Hindlimb muscle (tissue), 1 donor: ENCODE data around the gene STING1. TPM values are rescaled to one million over a fixed set of nuclear protein-coding genes. Genes with fewer than 3 reads are reported as not detected.

Experiments used
- DNase-seq: peaks from one replicate; pipeline ENCODE4 v3.0.0-alpha.2; 2013
- polyA plus RNA-seq: library from polyadenylated mRNA; unstranded; fragments of 120-200 nt; gene quantifications from one replicate; pipeline ENCODE4 v1.2.1, GENCODE V29; 2013; ENCODE audit not compliant: insufficient read length

Gene STING1
- polyA plus RNA-seq, 1 donor, result 49.0 TPM

- DNase-seq, result peak; percentile 94
Observed at GRCh38 chr5:139439013-139439903, 43.3 kb downstream of the STING1 start, which contains the start of gene DNAJC18. Gene DNAJC18 (minus strand): TSS chr5:139439525. CDS start chr5:139439445, 80 bp downstream.

- DNase-seq, result no peak
Observed at GRCh38 chr5:139438707-139439012, 43.9 kb downstream of the STING1 start.

- no peak for DNase-seq
Observed at GRCh38 chr5:139435676-139436075, 46.9 kb downstream of the STING1 start.

- no peak for DNase-seq
Observed at GRCh38 chr5:139431706-139432105, 50.9 kb downstream of the STING1 start.

- DNase-seq, result no peak
Observed at GRCh38 chr5:139430015-139430414, 52.5 kb downstream of the STING1 start.

GRCh38 chr5:139426203-139426885 lies 56.2 kb downstream of the STING1 start:
- no peak for DNase-seq

Other genes starting within 250 kb of the STING1 start
- 262 TPM for gene MATR3, start 189.0 kb downstream of the STING1 start, polyA plus RNA-seq
- 106 TPM for gene PAIP2, start 140.9 kb downstream of the STING1 start, polyA plus RNA-seq
- 0.48 TPM for gene SLC23A1, start 99.5 kb downstream of the STING1 start, polyA plus RNA-seq
- 0.53 TPM for gene MZB1, start 92.8 kb downstream of the STING1 start, polyA plus RNA-seq
- 55.2 TPM for gene PROB1, start 87.7 kb downstream of the STING1 start, polyA plus RNA-seq
- 14.9 TPM for gene SPATA24, start 78.7 kb downstream of the STING1 start, polyA plus RNA-seq
- 23.0 TPM for gene DNAJC18, start 43.2 kb downstream of the STING1 start, polyA plus RNA-seq
- gene ECSCR, start 20.0 kb downstream of the STING1 start, polyA plus RNA-seq, result 29.6 TPM
- gene SMIM33, start 11.8 kb downstream of the STING1 start, polyA plus RNA-seq, result not detected
- gene UBE2D2, start 78.6 kb upstream of the STING1 start, polyA plus RNA-seq, result 112 TPM
- 95.0 TPM for gene CXXC5, start 165.6 kb upstream of the STING1 start, polyA plus RNA-seq